GM12878 (cell line): Measurements from ENCODE around the gene SLC35F2. TPM values are rescaled to one million over a fixed set of nuclear protein-coding genes. Genes with fewer than 3 reads are reported as not detected.
A peak's percentile ranks its signal among the peaks of the same experiment; 100 is the strongest.

Experiments
- ATAC-seq: fragments of 200-7000 bp; cut with Tn5 transposase; 3 replicates; pipeline ENCODE4 v1.9.1; 2020; ENCODE audit warnings: mild to moderate bottlenecking, moderate library complexity
- BruUV-seq: library from RNA; stranded (reverse); fragments of 400-500 nt; replicated peaks from 2 replicates; lab custom pipeline; 2021; lab: Mats Ljungman, UMichigan
- CTCF ChIA-PET: fragments of 300-600 bp; sonication (Branson Sonifier 250); formaldehyde crosslinking; extraction: SDS; loops from one replicate; lab custom pipeline; 2021; ENCODE audit warnings: inconsistent platforms; lab: Yijun Ruan, JAX
- POLR2A ChIA-PET: fragments of 350-600 bp; formaldehyde crosslinking; extraction: SDS; loops from one replicate; lab custom pipeline; 2021; ENCODE audit warnings: inconsistent platforms; lab: Charles Lee
- RAD21 ChIA-PET: fragments of 300-600 bp; sonication (Branson Sonifier 250); formaldehyde crosslinking; loops from one replicate; lab custom pipeline; 2023; ENCODE audit warnings: antibody characterized with exemption; ENCODE audit not compliant: unreplicated experiment; lab: Charles Lee
- SMC1A ChIA-PET: fragments of 300-600 bp; sonication (Branson Sonifier 250); formaldehyde crosslinking; loops from one replicate; lab custom pipeline; 2023; ENCODE audit not compliant: unreplicated experiment, uncharacterized antibody; lab: Charles Lee
- DNase-seq: peaks from one replicate; pipeline ENCODE4 v3.0.0-alpha.2; 2011; ENCODE audit warnings: low read depth, low spot score
- FAIRE-seq: peaks from 3 replicates; lab custom pipeline; 2011; peaks lifted over from hg19 to GRCh38; lab: Jason Lieb, UNC
- H2AFZ ChIP-seq: 2 replicates; pipeline ENCODE4 v1.6.0; 2011; ENCODE audit warnings: low read depth, low read length, control low read depth; ENCODE audit not compliant: control insufficient read depth
- H3K27ac ChIP-seq: 2 replicates; pipeline ENCODE4 v1.5.1; 2011; ENCODE audit warnings: control low read depth; ENCODE audit not compliant: control insufficient read depth, insufficient read depth
- H3K27me3 ChIP-seq, 2 experiments: replicated peaks in 1 of 2; 2 replicates each; pipeline versions ENCODE4 v1.6.0 to v1.6.1; 2011; ENCODE audit warnings: low read length in 1 of 2; ENCODE audit not compliant: control insufficient read depth in 2 of 2, insufficient read depth in 2 of 2
- H3K36me3 ChIP-seq, 2 experiments: 2 replicates each; pipeline ENCODE4 v1.5.1; 2011; ENCODE audit warnings: low read length in 1 of 2; ENCODE audit not compliant: control insufficient read depth in 2 of 2, insufficient read depth in 2 of 2
- H3K4me1 ChIP-seq: 2 replicates; pipeline ENCODE4 v1.6.1; 2011; ENCODE audit warnings: mild to moderate bottlenecking, low read length, moderate library complexity, mixed read lengths; ENCODE audit not compliant: control insufficient read depth, insufficient read depth
- H3K4me2 ChIP-seq: 2 replicates; pipeline ENCODE4 v1.6.0; 2011; ENCODE audit warnings: control low read depth; ENCODE audit not compliant: control insufficient read depth, insufficient read depth
- H3K4me3 ChIP-seq: fragments of 200-600 bp; sonication (generic); 2 replicates; pipeline ENCODE4 v1.5.1; 2016
- H3K79me2 ChIP-seq: 2 replicates; pipeline ENCODE4 v1.6.0; 2011; ENCODE audit warnings: low read length; ENCODE audit not compliant: control insufficient read depth, insufficient read depth
- H3K9ac ChIP-seq: 2 replicates; pipeline ENCODE4 v1.8.0; 2011; ENCODE audit warnings: low read length, control low read depth, mixed read lengths; ENCODE audit not compliant: control insufficient read depth, insufficient read depth
- H3K9me3 ChIP-seq: replicated peaks from 3 replicates; pipeline ENCODE4 v1.5.1; 2011; ENCODE audit warnings: mild to moderate bottlenecking, low read length; ENCODE audit not compliant: control insufficient read depth, insufficient read depth
- H4K20me1 ChIP-seq: 2 replicates; pipeline ENCODE4 v1.6.0; 2011; ENCODE audit not compliant: control insufficient read depth, insufficient read depth
- ASH2L ChIP-seq: fragments of 300-600, 200-600 bp; sonication (generic); IDR thresholded peaks from 2 replicates; pipeline ENCODE4 v1.6.1; 2017; ENCODE audit warnings: low read depth, mild to moderate bottlenecking, borderline replicate concordance
- ATF2 ChIP-seq: IDR thresholded peaks from 2 replicates; pipeline ENCODE4 v1.6.1; 2012; ENCODE audit warnings: low read length, inconsistent platforms
- ELK1 ChIP-seq: IDR thresholded peaks from 2 replicates; pipeline ENCODE4 v1.6.1; 2012; ENCODE audit warnings: low read depth, low read length, improper control_type of control experiment
- FOS ChIP-seq: IDR thresholded peaks from 3 replicates; pipeline ENCODE4 v1.6.1; 2011; ENCODE audit warnings: borderline replicate concordance; ENCODE audit not compliant: insufficient read length; ENCODE audit errors: extremely low read depth
- MEF2B ChIP-seq: fragments of 450-650 bp; IDR thresholded peaks from 2 replicates; pipeline ENCODE4 v1.6.1; 2018; ENCODE audit warnings: mild to moderate bottlenecking, moderate library complexity; ENCODE audit not compliant: partially characterized antibody, poor library complexity, severe bottlenecking
- PAX5 ChIP-seq: IDR thresholded peaks from 2 replicates; pipeline ENCODE4 v1.6.1; 2011; ENCODE audit warnings: low read depth, low read length, borderline replicate concordance
- RELA ChIP-seq: fragments of 450-650 bp; IDR thresholded peaks from 2 replicates; pipeline ENCODE4 v1.8.0; 2014; ENCODE audit warnings: borderline replicate concordance; ENCODE audit not compliant: partially characterized antibody
- SPI1 ChIP-seq: IDR thresholded peaks from 2 replicates; pipeline ENCODE4 v1.6.1; 2011; ENCODE audit warnings: low read depth, mild to moderate bottlenecking, low read length, moderate library complexity, borderline replicate concordance; ENCODE audit not compliant: insufficient read depth
- WGBS: methylation state at CpG from one replicate; pipeline ENCODE4 v1.1.6; 2016; ENCODE audit warnings: low lambda C conversion rate; ENCODE audit not compliant: insufficient replicate concordance, insufficient coverage; ENCODE audit errors: missing lambda C conversion rate; 5-methylcytosine and 5-hydroxymethylcytosine counted together
- in situ Hi-C: fragments of 300-500 bp; cut with MboI; formaldehyde crosslinking; loops from 9 replicates; pipeline ENCODE4 v1.14.3; 2018; ENCODE audit warnings: mixed read lengths
- intact Hi-C: fragments of 100-400 bp; cut with micrococcal nuclease; formaldehyde crosslinking; loops from one replicate; pipeline ENCODE4 v1.14.2; 2022; ENCODE audit not compliant: unreplicated experiment
- polyA plus RNA-seq, 11 experiments: library from polyadenylated mRNA; depleted of rRNA in 4 of 11; unstranded in 6 of 11; stranded (reverse) in 5 of 11; fragments of >200 nt; fragmentation: Nextera tagmentation in 4 of 11; fragmentation: Illumina TruSeq in 1 of 11; extraction: Ambion mirVana in 4 of 11; extraction: Trizol in 1 of 11; gene quantifications; 1 replicate in 1 of 11; 2 replicates in 10 of 11; pipeline versions ENCODE4 v1.2.1 to v1.2.3, GENCODE V29; 2011 to 2016; ENCODE audit warnings: inconsistent platforms in 2 of 11, missing spikeins in 2 of 11, low read depth in 1 of 11
- total RNA-seq, 4 experiments: library from RNA; depleted of rRNA in 3 of 4; stranded (reverse); fragments of >200 nt in 3 of 4; fragmentation: Illumina TruSeq in 1 of 4; extraction: Trizol in 1 of 4; gene quantifications; 2 replicates each; pipeline versions ENCODE4 v1.2.1 to v1.2.3, GENCODE V29; 2013 to 2021
- TF ChIP-seq, protein P1 (sequence below): fragments of 450-650 bp; IDR thresholded peaks from 2 replicates; pipeline ENCODE4 v1.6.1; 2017; ENCODE audit warnings: mild to moderate bottlenecking
- TF ChIP-seq, protein P2 (sequence below): IDR thresholded peaks from 2 replicates; pipeline ENCODE4 v1.6.1; 2011; ENCODE audit warnings: mild to moderate bottlenecking, low read depth, low read length, moderate library complexity; ENCODE audit not compliant: insufficient replicate concordance

The SLC35F2 gene
- total and polyA plus RNA-seq, 10 of the 15 experiments (the other 5 are each of a cell fraction or from before 2014, with no cell fraction given) = 15.2 to 48.8 (median 40.1) TPM

DNA sequence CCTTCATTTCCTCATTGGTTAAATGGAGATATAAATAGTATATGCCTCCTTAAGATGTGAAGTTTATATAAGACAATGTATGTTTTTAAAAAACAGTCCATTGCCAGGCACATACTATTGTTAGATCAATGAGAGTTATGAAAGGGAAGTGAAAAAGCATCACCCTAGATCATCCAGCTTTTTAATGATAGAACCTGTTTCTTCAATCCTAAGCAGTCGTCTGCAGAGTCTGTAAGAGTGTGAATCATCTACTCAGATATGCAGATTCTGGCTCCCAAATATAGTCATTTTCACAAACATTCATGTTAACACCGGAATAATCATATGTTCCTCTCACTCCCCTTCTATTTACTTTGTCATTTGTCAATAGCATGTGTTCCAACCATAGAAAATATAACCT is 81.5 kb downstream of the SLC35F2 start:
- peak overlapping the region; percentile 3; the same call in 1 of the 2 replicates for H3K4me2 ChIP-seq
- in situ Hi-C loops = no loop called here
- no TSS peak for BruUV-seq

GRCh38 chr11:107776062-107776461 is 82.5 kb downstream of the SLC35F2 start:
- WGBS = 91% methylated on average over 6 of the region's 6 CpGs
- CTCF ChIA-PET = interaction anchor here (2.5 kb wide), 1 partner anchor 123 kb away, joined by 7 read pairs; no protein-coding TSS in a partner anchor
- H3K9me3 ChIP-seq = no peaks in the 10 kb centered on the region
- H3K9ac ChIP-seq = no peak overlapping the region
- in situ Hi-C loops = no loop called here
- no peaks in the 10 kb centered on the region for H3K36me3 ChIP-seq
- SMC1A ChIA-PET = interaction anchor here (0.9 to 1.5 kb wide), 3 partner anchors 31 to 118 kb away, joined by 3 read pairs; no protein-coding TSS in a partner anchor
- peaks cover 8% of the 10 kb centered on the region for H3K4me1 ChIP-seq
- no peak overlapping the region for H3K4me3 ChIP-seq
- ATAC-seq (no peak), FAIRE-seq (no peak), DNase-seq (no peak)
- no peaks in the 10 kb centered on the region for H4K20me1 ChIP-seq
- H3K4me2 ChIP-seq = no peak overlapping the region
- no TSS peak for BruUV-seq
- H3K79me2 ChIP-seq = no peaks in the 10 kb centered on the region
- no peaks in the 10 kb centered on the region for H3K27me3 ChIP-seq
- RAD21 ChIA-PET = interaction anchor here (0.8 to 1.6 kb wide), 3 partner anchors 35 to 209 kb away, joined by 3 to 5 read pairs (median 3); partner anchors contain the start of gene SLC35F2
- no peak overlapping the region for H2AFZ ChIP-seq
- H3K27ac ChIP-seq = no peak overlapping the region
- POLR2A ChIA-PET = no interaction called here
- intact Hi-C loops = no loop called here
- TF ChIP-seq ATF2 (no peak), PAX5 (no peak), FOS (no peak), ASH2L (no peak), RELA (no peak), ELK1 (no peak)
- TF ChIP-seq, protein P1, sequence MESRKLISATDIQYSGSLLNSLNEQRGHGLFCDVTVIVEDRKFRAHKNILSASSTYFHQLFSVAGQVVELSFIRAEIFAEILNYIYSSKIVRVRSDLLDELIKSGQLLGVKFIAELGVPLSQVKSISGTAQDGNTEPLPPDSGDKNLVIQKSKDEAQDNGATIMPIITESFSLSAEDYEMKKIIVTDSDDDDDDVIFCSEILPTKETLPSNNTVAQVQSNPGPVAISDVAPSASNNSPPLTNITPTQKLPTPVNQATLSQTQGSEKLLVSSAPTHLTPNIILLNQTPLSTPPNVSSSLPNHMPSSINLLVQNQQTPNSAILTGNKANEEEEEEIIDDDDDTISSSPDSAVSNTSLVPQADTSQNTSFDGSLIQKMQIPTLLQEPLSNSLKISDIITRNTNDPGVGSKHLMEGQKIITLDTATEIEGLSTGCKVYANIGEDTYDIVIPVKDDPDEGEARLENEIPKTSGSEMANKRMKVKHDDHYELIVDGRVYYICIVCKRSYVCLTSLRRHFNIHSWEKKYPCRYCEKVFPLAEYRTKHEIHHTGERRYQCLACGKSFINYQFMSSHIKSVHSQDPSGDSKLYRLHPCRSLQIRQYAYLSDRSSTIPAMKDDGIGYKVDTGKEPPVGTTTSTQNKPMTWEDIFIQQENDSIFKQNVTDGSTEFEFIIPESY = no peak

More for the DNA sequence above, 81.5 kb downstream of the SLC35F2 start:
- CTCF ChIA-PET = interaction anchor here (0.6 to 2.5 kb wide), 9 partner anchors 8 to 214 kb away, joined by 3 to 7 read pairs (median 3); no protein-coding TSS in a partner anchor
- no peaks in the 10 kb centered on the region for H3K79me2 ChIP-seq
- WGBS = 26% methylated on average over 2 of the region's 2 CpGs
- no peak overlapping the region for H3K27ac ChIP-seq
- no peak overlapping the region for H2AFZ ChIP-seq
- POLR2A ChIA-PET = no interaction called here
- H4K20me1 ChIP-seq = no peaks in the 10 kb centered on the region
- H3K4me1 ChIP-seq = peaks cover 8% of the 10 kb centered on the region
- intact Hi-C loops = no loop called here
- peak; percentile 92 for ATAC-seq
- H3K4me3 ChIP-seq = no peak overlapping the region
- H3K9ac ChIP-seq = no peak overlapping the region
- no peaks in the 10 kb centered on the region for H3K9me3 ChIP-seq
- SMC1A ChIA-PET = interaction anchor here (0.6 to 1.8 kb wide), 4 partner anchors 18 to 121 kb away, joined by 3 to 5 read pairs (median 4); no protein-coding TSS in a partner anchor
- TF ChIP-seq, protein P2, sequence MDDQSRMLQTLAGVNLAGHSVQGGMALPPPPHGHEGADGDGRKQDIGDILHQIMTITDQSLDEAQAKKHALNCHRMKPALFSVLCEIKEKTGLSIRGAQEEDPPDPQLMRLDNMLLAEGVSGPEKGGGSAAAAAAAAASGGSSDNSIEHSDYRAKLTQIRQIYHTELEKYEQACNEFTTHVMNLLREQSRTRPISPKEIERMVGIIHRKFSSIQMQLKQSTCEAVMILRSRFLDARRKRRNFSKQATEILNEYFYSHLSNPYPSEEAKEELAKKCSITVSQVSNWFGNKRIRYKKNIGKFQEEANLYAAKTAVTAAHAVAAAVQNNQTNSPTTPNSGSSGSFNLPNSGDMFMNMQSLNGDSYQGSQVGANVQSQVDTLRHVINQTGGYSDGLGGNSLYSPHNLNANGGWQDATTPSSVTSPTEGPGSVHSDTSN = no peak
- TF ChIP-seq MEF2B = peak; percentile 27
- peak; percentile 71 for TF ChIP-seq SPI1
- TF ChIP-seq, all 136 proteins: peak for 2
- Histone ChIP-seq H3K36me3 (no peaks in the 10 kb centered on the region), H3K27me3 (no peaks in the 10 kb centered on the region)
- RAD21 ChIA-PET = interaction anchor here (1.0 to 1.6 kb wide), 4 partner anchors 24 to 86 kb away, joined by 3 to 5 read pairs (median 3); partner anchors contain the start of gene SLC35F2
- no peak for DNase-seq
- no peak for FAIRE-seq
